Measurements from ENCODE around the gene HOXB3.
"Not testable (repeated sequence)": the region's sequence is repeated elsewhere in the genome, so short reads cannot be mapped to it uniquely, and the experiment has no call there.

The HOXB3 gene

DNA sequence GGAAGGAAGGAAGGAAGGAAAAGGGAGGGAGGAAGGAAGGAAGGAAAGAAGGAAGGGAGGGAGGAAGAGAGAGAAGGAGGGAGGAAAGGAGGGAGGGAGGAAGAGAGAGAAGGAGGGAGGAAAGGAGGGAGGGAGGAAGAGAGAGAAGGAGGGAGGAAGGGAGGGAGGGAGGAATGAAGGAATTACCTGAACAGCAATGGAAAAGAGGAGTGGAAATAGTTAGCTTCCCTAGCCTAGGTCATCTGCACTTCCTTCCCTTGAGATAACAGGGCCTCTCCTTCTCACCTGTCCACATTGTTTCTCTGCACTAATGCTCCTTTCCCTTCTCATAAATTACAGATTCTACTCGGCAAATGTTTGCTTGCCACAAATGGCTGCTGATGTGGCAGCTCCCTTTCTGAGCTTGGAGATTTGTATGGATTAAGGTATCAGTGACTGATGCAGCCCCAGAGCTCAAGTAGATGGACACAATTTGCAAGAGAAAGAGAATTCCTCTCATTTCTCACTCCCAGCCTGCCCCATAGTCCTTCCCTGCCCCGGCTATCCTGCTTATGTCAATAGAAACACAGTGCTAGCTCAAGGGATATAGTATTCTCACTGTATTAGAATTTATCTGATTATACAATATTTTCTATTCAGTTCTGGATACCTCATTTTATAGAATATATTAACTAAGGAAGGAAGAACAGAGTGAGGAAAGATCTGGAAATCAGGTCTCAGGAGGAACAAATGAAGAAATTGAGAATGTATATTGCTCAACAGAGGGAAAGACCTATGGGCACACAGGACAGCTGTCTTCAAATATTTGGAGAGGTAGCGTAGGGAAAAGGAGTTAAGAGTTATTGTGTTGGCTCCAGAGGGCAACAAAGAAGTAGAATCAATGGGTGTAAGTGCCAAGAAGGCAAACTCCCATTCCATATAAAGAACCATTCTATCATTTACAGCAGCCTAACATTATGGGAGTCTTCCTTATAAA is 73.8 kb downstream of the HOXB3 start:
- no peak for DNase-seq

DNA sequence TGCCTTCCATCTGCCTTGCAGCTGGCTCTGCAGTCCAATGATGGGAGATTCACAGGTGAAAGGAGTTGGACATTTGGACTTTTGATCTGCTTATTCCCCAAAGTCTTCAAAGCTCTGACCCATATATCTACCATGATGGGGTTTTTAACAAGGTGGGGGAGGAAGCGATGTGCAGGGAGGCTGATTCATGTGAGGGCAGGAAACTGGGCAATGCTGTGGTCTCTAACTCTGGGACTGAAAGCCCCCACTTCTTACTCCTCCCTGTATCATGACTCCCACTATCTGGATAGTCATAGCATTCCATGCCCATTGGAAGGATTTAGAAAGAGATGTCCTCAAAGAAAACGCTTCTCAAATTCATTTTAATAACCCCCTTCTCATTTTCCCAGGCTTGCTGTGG is 75.6 kb downstream of the HOXB3 start:
- DNase-seq: no peak

DNA sequence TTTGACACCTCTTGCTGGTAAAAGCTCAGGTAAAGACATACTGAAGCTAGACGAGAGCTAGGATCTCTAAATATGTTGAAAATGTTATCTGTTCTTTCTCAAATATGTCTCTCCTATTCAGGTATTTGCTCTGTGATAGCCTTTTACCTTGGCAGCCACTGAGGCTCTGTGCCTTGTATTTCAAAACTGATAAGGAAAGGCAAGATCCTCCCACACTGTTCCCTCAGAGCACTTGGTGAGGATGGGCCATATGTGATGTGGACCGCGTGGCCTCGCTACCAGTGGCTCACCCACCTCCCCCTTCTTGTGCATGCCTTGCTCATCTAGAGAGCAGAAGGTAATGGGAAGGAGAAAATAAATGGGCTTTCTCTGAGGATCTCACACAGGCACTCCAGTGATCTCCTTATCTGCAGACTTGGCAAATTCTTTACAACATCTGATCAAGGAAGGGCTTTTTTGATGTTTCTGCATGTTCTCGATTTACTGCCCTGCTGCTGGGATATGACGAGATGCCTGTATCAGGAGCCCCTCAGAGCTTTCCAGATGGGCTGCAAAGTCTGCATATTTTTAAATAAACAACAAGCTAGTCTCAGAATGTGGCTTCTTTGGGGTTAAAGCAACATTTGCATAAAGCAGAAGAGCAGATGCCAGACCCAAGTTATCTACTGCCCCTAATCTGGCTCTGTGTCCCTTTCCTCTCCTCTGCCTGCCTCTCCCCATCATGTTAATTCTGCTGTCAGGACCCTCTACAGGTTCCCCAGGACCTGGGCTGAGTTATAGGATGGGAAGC is 76.2 kb downstream of the HOXB3 start:
- DNase-seq: no peak

DNA sequence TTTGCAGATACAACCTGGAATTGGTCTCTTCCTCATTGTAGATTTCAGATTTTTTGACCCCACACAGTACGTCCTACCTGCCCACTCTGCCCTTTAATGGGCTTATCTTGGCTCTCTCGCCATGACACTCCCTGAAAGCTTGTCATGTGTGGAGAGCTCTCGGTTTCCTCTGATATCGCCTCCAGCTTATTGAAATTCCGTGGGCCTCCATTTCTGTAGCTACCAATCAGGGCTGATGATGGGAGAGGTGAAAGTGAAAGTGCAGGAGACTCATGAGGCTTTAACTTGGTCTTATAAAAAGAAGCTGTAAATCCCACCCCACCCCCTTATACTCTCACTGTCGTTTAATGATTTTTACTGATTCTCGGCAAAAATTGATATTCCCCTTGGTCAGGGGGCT is 76.9 kb downstream of the HOXB3 start:
- DNase-seq: no peak

DNA sequence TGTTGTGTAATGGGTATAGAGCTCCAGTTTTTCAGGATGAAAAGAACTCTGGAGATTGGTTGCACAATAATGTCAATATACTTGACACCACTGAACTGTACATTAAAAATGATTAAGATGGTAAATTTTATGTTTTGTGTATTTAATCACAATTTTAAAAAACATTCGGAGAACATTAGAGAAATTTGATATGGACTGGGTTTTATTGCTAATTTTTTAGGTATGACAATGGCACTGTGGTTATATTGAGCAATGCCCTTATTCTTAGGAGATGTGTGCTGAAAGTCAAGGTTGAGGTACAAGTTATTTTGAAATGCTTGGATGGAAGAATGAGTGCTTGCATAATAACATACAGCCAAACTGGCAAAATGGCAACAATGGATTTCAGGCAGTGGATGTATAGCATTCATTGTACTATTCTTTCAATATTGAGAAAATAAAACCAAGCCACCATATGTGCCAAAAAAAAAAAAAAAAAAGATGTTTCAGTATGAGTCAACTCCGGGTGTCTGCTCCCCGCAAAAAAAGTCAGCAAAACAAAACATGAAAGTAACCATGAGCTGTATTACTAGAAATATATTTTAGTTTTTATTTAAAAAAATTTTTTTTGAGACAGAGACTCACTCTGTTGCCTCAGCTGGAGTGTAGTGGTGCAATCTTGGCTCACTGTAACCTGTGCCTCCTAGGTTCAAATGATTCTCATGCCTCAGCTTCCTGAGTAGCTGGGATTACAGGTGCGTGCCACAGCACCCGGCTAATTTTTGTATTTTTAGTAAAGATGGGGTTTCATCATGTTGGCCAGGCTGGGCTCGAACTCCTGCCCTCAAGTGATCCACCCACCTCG is 79.1 kb downstream of the HOXB3 start:
- DNase-seq: no peak

DNA sequence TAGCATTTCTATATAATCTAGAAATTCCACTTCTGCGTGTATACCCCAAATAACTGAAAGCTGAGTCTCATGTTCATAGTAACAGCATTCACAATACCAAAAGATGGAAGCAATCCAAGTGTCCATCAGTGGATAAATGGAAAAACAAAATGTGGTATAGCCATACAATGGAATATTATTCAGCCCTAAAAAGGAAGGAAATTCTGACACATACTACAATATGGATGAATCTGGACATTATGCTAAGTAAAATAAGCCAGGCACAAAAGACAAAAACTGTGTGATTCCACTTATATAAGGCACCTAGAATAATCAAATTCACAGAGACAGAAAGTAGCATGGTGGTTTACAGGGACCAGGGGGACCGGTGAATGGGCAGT is 79.7 kb downstream of the HOXB3 start:
- DNase-seq: no peak

DNA sequence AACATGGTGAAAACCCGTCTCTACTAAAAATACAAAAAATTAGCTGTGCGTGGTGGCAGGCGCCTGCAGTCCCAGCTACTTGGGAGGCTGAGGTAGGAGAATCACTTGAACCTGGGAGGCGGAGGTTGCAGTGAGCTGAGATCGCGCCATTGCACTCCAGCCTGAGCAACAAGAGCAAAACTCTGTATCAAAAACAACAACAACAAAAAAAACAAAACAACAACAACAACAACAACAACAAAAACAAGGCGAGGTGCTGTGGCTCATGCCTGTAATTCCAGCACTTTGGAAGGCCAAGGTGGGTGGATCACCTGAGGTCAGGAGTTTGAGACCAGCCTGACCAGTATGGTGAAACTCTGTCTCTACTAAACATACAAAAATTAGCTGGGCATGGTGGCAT is 80.3 kb downstream of the HOXB3 start:
- DNase-seq: not testable (repeated sequence)

DNA sequence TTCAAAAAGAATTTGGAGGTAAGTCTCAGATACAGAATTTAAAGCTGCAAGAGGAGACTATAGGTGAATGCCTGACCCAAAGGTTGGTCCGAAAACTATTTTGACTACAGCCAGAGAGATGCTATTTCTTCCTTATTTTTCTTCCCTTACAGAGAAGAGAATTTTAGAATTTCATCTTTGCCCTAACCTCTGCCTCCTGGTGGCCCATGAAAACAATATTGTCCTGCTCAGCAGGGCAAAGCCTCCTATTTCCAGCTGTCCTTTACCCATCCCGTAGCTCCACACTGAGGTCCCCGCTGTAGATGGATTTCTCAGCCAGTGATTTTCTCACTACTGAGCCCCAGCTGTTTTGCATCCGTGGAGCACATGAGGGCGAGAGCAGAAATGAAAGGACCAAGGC is 83.8 kb downstream of the HOXB3 start:
- no peak for DNase-seq

DNA sequence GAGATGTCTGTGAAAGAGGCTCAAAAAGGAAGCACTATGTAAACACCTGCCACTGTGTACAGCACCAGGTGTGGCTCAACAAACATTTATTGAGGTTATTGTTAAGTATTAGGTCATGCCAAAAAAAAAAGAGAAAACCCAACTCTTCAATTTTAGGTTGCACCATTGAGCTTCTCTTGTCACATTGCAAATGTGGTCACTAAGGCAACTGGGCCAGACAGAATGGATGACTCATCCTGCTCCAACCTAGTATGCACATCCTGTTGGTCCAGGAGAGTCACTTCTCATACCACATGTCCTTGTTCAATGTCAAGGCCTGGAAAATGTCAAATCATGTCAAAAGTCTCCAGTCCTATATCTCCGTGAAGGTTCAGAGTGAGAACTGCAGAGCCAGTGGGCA is 84.3 kb downstream of the HOXB3 start:
- peak; percentile 72 for DNase-seq

DNA sequence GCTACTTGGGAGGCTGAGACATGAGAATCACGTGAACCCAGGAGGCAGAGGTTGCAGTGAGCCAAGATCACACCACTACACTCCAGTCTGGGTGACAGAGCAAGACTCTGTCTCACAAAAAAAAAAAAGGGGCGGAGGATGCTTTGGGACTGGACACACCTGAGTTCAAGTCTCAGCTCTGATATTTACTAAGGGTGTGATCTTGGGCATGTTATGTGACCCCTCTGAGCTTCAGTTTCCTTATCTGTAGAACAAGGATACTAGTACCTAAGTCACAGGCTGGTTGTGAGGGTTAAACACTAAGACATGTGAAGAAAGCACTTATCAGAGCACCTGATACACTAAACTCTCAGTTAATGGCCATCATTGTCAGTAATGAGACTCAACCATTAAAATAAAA is 85.1 kb downstream of the HOXB3 start:
- DNase-seq: no peak

DNA sequence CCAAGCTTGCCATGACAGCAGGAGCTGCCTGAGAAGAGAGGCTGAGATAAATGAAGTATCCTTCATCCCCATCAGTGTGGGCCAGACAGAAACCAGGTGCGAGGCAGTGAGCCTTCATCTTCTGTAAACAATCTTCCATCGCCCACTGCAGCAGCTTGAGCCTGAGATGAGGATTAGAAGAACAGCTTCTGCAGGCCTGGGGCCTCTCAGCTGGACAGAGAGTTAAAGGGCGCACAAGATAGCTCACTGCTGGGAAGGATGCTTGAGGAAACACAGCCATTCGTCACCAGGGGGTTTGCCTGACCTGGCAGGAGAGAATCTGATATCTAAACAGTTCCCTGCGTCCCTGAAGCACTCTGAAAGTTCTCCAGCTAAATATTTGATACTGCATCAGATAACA is 86.3 kb downstream of the HOXB3 start:
- DNase-seq: no peak

DNA sequence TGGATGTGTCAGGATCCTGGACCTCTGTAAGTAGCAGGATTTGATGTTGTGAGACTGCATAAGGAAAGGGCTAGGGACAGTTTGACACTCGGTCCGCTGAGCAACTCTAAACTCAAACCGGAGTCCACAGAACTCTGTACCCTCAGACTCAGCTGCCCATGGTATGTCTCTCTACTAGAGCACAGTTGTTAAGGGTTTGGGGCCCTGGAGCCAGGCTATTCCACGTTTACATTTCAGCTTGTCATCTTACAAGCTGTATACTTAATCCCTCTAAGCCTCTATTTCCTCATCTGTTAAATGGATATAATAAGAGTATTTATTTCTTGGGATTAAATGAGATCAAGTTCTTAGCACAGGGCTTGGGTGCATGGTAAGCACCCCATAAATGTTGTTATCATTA is 87.1 kb downstream of the HOXB3 start:
- DNase-seq: no peak

DNA sequence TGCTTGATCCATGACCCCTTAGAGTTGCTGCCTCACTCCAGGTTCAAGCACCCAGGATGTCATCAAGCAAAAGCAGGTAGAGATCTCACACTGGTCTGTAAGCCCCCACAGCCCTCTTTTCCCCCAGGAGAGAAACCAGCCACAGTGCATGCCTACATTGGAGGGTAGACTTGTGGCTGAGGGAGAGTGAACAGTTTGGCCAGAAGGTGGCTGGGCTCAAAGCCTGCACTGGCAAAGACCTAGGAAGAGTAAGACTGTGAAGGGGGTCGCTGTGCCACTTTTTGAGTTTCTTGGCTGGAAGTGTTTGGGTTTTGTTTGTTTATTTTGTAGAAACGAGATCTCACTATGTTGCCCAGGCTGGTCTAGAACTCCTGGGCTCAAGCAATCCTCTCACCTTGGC is 87.7 kb downstream of the HOXB3 start:
- DNase-seq: no peak

DNA sequence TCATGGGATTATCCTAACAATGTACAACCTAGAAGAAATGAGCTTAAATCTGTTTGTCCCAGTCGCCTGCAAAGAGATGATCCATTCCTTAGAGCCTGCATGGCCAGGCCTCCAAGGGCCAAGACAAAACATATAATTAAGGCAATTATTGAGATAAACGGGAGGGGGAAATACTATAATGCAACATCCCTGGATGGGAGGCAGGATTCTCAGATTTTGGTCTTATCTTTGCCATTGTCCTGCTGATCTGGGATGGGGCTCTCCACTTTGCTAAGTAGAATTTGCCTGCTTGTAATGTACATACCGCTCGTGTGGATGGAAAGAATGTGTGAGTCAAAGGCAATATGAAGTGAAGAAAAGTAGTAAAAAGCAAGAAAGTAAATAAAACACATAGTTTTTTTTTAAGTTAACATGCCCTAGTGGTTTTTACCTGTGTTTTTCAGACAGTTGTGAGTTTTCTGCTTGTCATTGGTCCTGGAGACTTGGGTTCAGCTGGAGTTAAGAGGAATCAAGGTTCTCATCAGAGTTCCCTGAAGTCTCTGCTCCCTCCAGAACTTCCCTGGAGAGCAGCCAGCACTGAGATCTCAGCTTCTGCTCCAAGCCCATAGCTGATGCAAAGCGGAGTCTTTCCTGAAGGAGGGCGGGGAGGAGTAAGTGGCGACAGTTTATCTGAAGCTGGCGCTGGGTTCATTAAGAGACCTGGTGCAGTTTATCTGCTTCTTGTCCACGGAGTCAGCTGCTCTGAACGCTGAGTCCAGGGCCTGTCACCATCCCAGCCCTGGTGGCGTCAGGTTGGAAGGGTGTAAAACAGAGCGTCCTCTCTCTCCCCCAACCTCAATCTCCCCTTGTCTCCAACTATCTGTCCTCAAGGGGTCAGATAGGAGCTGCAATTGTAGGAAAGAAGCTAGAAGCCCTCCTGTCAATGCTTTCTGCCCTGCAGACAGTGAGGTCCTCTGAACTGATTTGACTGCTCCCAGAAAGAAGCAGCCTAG is 89.3 kb downstream of the HOXB3 start:
- no peak for DNase-seq

DNA sequence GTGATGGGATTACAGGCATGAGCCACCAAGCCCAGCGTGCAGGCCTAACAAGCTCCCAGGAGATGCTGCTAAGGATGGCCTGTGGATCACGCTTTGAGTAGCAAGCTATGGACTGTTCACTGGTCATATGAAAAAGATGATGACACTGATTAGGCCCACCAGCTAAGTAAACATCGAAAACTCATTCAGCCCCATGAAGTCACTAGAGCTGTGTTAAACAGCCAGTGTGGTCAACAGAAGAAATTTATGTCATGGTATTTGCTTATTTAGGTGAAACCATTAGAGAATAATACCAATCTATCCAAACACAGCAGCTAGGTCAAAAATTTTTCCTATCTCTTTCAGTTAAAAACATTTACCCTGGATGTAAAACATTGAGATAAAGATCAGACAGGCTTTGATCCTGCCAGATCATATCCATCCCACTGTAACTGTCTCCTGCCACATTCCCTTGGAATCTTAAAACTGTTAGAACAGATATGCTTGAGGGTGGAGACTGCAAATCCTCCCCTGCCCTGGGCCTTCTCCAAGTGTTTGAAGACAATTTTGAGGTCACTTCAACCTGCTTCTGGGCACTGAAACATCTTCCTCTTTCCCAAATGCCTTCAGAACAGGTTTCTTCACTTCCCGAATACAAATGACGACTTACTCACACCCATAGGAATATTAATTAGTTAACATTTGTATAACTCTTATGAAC is 90.2 kb downstream of the HOXB3 start:
- no peak for DNase-seq

DNA sequence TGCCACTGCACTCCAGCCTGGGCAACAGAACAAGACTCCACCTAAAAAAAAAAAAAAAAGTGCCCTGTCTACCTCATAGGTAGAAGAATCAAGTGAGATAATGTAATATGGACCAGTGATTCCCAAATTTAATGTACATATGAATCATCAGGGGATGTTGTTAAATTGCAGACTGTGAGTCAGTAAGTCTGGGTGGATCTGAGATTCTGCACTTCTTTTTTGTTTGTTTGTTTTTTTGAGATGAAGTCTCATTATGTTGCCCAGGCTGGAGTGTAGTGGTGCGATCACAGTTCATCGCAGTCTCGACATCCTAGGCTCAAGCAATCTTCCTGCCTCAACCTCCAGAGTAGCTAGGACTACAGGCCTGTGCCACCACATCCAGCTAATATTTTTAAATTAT is 90.8 kb downstream of the HOXB3 start:
- no peak for DNase-seq
